Endodermal cell (in vitro differentiated cells): ENCODE results near the gene ARL2BP. TPM values are rescaled to one million over a fixed set of nuclear protein-coding genes. Genes with fewer than 3 reads are reported as not detected.

ENCODE experiments used
- DNase-seq: peaks from one replicate; pipeline ENCODE4 v3.0.0-alpha.2; 2017
- H3K27ac ChIP-seq: 2 replicates; pipeline ENCODE4 v1.5.1; 2013; ENCODE audit warnings: mild to moderate bottlenecking, low read depth, low read length, moderate library complexity
- H3K27me3 ChIP-seq: 2 replicates; pipeline ENCODE4 v1.6.1; 2013; ENCODE audit warnings: mild to moderate bottlenecking, low read length, moderate library complexity; ENCODE audit not compliant: insufficient read depth, control insufficient read depth, poor library complexity, severe bottlenecking
- H3K36me3 ChIP-seq: 2 replicates; pipeline ENCODE4 v1.7.0; 2013; ENCODE audit warnings: mild to moderate bottlenecking, low read length, moderate library complexity; ENCODE audit not compliant: control insufficient read depth, insufficient read depth
- H3K4me1 ChIP-seq: one replicate; pipeline ENCODE4 v1.7.0; 2013; ENCODE audit warnings: low read length; ENCODE audit not compliant: control insufficient read depth, insufficient read depth
- H3K4me3 ChIP-seq: 2 replicates; pipeline ENCODE4 v1.5.1; 2013; ENCODE audit warnings: mild to moderate bottlenecking, low read length, moderate library complexity
- H3K9ac ChIP-seq: 2 replicates; pipeline ENCODE4 v1.6.1; 2013; ENCODE audit warnings: mild to moderate bottlenecking, low read length, moderate library complexity; ENCODE audit not compliant: poor library complexity, severe bottlenecking; ENCODE audit errors: extremely low read depth
- H3K9me3 ChIP-seq: 2 replicates; pipeline ENCODE4 v1.6.1; 2013; ENCODE audit warnings: mild to moderate bottlenecking, low read length, moderate library complexity; ENCODE audit not compliant: control insufficient read depth
- H3K27ac Mint-ChIP-seq: 2 replicates; pipeline ENCODE4 v1.8.0; 2020; ENCODE audit warnings: mixed read lengths
- H3K27me3 Mint-ChIP-seq: 2 replicates; pipeline ENCODE4 v1.8.0; 2021; ENCODE audit warnings: mild to moderate bottlenecking, mixed read lengths; ENCODE audit not compliant: insufficient read depth
- H3K36me3 Mint-ChIP-seq: 2 replicates; pipeline ENCODE4 v1.8.0; 2020; ENCODE audit warnings: low read depth, mixed read lengths
- H3K4me1 Mint-ChIP-seq: 2 replicates; pipeline ENCODE4 v1.8.0; 2020; ENCODE audit warnings: mixed read lengths
- H3K4me3 Mint-ChIP-seq: 2 replicates; pipeline ENCODE4 v1.8.0; 2020; ENCODE audit warnings: mild to moderate bottlenecking, moderate library complexity, mixed read lengths
- H3K9me3 Mint-ChIP-seq: 2 replicates; pipeline ENCODE4 v1.8.0; 2020; ENCODE audit warnings: mild to moderate bottlenecking, mixed read lengths
- WGBS, 2 experiments: methylation state at CpG; one replicate each; pipeline versions ENCODE4 v1.1.5 to v1.1.7; 2013; ENCODE audit warnings: missing lambda C conversion rate in 2 of 2, mixed read lengths in 1 of 2; ENCODE audit not compliant: insufficient coverage in 1 of 2, insufficient read length in 1 of 2; 5-methylcytosine and 5-hydroxymethylcytosine counted together
- total RNA-seq, 2 donors: library from RNA; stranded (reverse); fragmentation: NEBNext Ultra II Directional in 1 of 2; extraction: Animal tissue kit (Norgen Biotek cat#: 25700) in 1 of 2; gene quantifications; 2 replicates in 1 of 2; 3 replicates in 1 of 2; pipeline ENCODE4 v1.2.1, GENCODE V29; 2021
- TF ChIP-seq, protein P1 (sequence below): fragments of 200-600 bp; sonication (generic); conservative IDR thresholded peaks from 2 replicates; pipeline ENCODE4 v1.5.0; 2021; ENCODE audit warnings: antibody characterized with exemption, mild to moderate bottlenecking

The ARL2BP gene
- total RNA-seq, 2 donors from 2014 or later = 22.6 to 31.3 TPM

DNA sequence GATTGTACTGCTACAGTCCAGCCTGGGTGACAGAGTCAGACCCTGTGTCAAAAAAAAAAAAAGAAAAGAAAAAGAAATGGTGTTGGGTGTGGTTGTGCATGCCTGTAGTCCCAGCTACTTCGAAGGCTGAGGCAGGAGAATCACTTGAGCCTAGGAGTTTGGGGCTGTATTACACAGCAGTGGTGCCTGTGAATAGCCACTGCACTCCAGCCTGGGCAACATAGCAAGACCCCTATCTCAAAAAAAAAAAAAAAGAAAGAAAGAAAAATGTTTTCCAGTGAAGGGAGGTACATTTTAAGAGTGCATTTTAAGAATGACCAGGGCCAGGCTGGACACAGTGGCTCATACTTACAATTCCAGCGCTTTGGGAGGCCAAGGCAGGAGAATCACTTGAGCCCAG, 6.3 kb downstream of the ARL2BP start:
- H3K36me3 Mint-ChIP-seq = peaks cover 50% of the 10 kb centered on the region
- 95 to 100% methylated on average over 2 of the region's 2 CpGs for WGBS, 2 experiments

DNA sequence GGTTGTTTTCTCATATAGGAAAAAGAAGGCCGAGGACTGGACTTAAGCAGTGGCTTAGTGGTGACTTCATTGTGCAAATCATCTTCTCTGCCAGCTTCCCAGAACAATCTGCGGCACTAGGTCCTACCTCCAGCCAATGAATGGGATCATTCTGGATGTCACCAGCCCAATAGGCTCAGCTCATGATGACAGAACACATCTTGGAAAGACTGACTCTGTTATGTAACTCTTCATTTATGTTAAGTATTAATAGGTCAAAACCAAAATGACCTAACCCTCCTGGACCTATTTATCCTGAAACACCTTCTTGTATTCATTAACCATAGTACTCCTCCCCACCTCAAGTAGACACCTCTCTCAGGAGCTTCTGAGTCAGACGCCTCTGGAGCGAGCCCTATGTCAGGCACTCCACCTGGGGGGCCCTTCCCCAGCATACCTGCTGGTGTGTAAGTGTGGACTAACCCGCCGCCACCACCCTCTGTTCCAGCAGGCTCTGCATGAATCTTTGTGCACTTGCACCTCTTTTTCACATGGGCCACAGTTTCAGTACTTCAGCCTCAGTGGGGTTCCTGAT, 7.2 kb downstream of the ARL2BP start:
- TF ChIP-seq, protein P1, sequence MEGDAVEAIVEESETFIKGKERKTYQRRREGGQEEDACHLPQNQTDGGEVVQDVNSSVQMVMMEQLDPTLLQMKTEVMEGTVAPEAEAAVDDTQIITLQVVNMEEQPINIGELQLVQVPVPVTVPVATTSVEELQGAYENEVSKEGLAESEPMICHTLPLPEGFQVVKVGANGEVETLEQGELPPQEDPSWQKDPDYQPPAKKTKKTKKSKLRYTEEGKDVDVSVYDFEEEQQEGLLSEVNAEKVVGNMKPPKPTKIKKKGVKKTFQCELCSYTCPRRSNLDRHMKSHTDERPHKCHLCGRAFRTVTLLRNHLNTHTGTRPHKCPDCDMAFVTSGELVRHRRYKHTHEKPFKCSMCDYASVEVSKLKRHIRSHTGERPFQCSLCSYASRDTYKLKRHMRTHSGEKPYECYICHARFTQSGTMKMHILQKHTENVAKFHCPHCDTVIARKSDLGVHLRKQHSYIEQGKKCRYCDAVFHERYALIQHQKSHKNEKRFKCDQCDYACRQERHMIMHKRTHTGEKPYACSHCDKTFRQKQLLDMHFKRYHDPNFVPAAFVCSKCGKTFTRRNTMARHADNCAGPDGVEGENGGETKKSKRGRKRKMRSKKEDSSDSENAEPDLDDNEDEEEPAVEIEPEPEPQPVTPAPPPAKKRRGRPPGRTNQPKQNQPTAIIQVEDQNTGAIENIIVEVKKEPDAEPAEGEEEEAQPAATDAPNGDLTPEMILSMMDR = no peak
- DNase-seq = no peak
- Histone ChIP-seq H3K9me3 (peaks cover 12% of the 10 kb centered on the region), H3K4me3 (no peak overlapping the region), H3K9ac (no peak overlapping the region), H3K4me1 (peaks cover 7% of the 10 kb centered on the region), H3K27me3 (no peaks in the 10 kb centered on the region), H3K27ac (no peak overlapping the region), H3K36me3 (peaks cover 62% of the 10 kb centered on the region)
- Mint-ChIP-seq H3K27ac (no peak overlapping the region), H3K4me3 (no peak overlapping the region), H3K4me1 (peaks cover 12% of the 10 kb centered on the region), H3K36me3 (peaks cover 50% of the 10 kb centered on the region), H3K9me3 (peaks cover 7% of the 10 kb centered on the region), H3K27me3 (no peaks in the 10 kb centered on the region)
- 88 to 98% methylated on average over 5 to 6 of the region's 6 CpGs for WGBS, 2 experiments

More for the DNA sequence above, 6.3 kb downstream of the ARL2BP start:
- Mint-ChIP-seq H3K27me3 (no peaks in the 10 kb centered on the region), H3K4me1 (peaks cover 3% of the 10 kb centered on the region), H3K27ac (no peak overlapping the region), H3K9me3 (peaks cover 7% of the 10 kb centered on the region), H3K4me3 (no peak overlapping the region)
- H3K27me3 ChIP-seq = no peaks in the 10 kb centered on the region
- H3K4me1 ChIP-seq = peaks cover 1% of the 10 kb centered on the region
- peaks cover 62% of the 10 kb centered on the region for H3K36me3 ChIP-seq
- no peak for DNase-seq
- H3K9me3 ChIP-seq = peaks cover 12% of the 10 kb centered on the region
- H3K9ac ChIP-seq = no peak overlapping the region
- no peak overlapping the region for H3K4me3 ChIP-seq
- TF ChIP-seq, protein P1 = no peak
- no peak overlapping the region for H3K27ac ChIP-seq

DNA sequence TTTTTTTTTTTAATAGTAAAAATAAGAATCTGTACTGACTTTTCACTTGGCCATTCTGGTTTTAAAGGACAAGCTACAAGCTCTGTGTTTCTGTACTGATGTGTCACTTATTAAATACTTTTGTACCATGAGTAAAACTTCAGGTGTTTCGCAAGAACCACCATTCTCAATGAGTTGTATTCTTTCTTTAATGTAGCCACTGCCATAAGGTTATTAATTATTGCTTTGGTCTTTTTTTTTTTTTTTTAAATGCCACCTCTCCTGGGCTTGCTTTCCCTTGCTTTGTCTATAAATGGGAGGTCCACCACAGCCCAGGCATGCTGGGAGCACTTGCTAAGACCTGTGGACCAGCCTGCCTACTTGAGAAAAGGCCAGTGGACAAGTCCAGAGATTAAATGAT, 8.4 kb downstream of the ARL2BP start:
- no peak overlapping the region for H3K9ac ChIP-seq
- peaks cover 7% of the 10 kb centered on the region for H3K9me3 Mint-ChIP-seq
- DNase-seq = no peak
- no peaks in the 10 kb centered on the region for H3K27me3 Mint-ChIP-seq
- H3K36me3 ChIP-seq = peaks cover 52% of the 10 kb centered on the region
- no peak overlapping the region for H3K27ac Mint-ChIP-seq
- WGBS, 2 experiments = 100% methylated on average over 1 of the region's 1 CpG; no CpG with 5 or more reads in 1 of the 2 experiments
- no peak overlapping the region for H3K27ac ChIP-seq
- peaks cover 12% of the 10 kb centered on the region for H3K9me3 ChIP-seq
- H3K4me1 Mint-ChIP-seq = peaks cover 21% of the 10 kb centered on the region
- H3K4me3 Mint-ChIP-seq = no peak overlapping the region
- TF ChIP-seq, protein P1 = no peak
- H3K27me3 ChIP-seq = no peaks in the 10 kb centered on the region
- peaks cover 50% of the 10 kb centered on the region for H3K36me3 Mint-ChIP-seq
- peaks cover 12% of the 10 kb centered on the region for H3K4me1 ChIP-seq
- no peak overlapping the region for H3K4me3 ChIP-seq
